Measurements from ENCODE around the gene NEAT1. TPM values are rescaled to one million over a fixed set of nuclear protein-coding genes. Genes with fewer than 3 reads are reported as not detected.

The NEAT1 gene
- total and polyA plus RNA-seq, 2 experiments from 2014 or later: 5.3 to 7.2 TPM

DNA sequence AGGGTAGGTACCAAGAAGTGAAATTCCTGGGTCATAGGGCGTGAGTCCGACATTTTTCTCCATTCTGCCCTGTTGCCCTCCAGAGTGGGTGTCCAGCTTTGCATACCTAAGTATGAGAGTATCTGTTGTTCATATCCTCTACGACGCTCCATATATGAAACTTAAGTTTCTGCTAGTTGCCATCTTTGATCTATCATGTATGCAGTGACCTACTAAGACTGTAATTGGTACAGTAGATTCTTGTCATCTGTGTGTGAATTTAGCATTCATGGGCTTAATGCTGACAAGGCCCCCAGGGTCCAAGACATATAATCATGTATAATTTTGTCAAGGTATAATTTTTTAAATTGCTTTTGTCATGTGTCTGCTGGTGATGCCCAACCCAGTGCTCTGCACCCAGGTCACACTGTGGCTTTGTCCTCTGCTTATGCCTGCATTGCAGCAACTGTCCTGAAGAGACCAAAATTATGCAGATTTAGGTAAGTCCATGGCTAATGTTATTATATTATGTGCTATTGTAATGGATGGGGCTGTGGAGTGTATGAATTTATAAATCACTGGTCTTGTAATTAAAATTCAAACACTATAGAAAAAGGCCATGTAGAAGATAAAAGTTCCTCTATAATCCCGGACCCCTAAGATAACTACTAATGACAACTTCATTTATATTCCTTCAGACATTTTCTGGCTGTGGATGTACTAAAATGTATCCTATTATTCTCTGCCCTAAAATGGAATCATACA is 12.2 kb downstream of the NEAT1 start:
- TF ChIP-seq REST (IDR thresholded peaks at IDR 0.05; ENCODE audit: unreplicated experiment): no peak
- TF ChIP-seq NANOG (IDR thresholded peaks at IDR 0.05; ENCODE audit: borderline replicate concordance): no peak
- no peak for TF ChIP-seq POLR2AphosphoS5 (IDR thresholded peaks at IDR 0.05; ENCODE audit: low read depth)
- TF ChIP-seq JUNB (IDR thresholded peaks at IDR 0.05; ENCODE audit: unreplicated experiment): no peak
- no peak for TF ChIP-seq CREB1 (CRISPR knock-in tag; IDR thresholded peaks at IDR 0.05; ENCODE audit: low read depth)
- no peak for TF ChIP-seq STAT1 (IDR thresholded peaks at IDR 0.05; ENCODE audit: unreplicated experiment)
- TF ChIP-seq, protein P1, sequence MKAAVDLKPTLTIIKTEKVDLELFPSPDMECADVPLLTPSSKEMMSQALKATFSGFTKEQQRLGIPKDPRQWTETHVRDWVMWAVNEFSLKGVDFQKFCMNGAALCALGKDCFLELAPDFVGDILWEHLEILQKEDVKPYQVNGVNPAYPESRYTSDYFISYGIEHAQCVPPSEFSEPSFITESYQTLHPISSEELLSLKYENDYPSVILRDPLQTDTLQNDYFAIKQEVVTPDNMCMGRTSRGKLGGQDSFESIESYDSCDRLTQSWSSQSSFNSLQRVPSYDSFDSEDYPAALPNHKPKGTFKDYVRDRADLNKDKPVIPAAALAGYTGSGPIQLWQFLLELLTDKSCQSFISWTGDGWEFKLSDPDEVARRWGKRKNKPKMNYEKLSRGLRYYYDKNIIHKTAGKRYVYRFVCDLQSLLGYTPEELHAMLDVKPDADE (IDR thresholded peaks at IDR 0.05): no peak
- TF ChIP-seq CTCF (conservative IDR thresholded peaks at IDR 0.05; ENCODE audit: low read depth in 2 of 2): no peak
- TF ChIP-seq EZH2phosphoT487 (IDR thresholded peaks at IDR 0.05; ENCODE audit: unreplicated experiment): no peak
- no peak for TF ChIP-seq EZH2 (IDR thresholded peaks at IDR 0.05; ENCODE audit: low read depth, unreplicated experiment)
- no peak for TF ChIP-seq ZNF331 (CRISPR knock-in tag; IDR thresholded peaks at IDR 0.05; ENCODE audit: low read depth)
- H3K79me2 ChIP-seq (replicated peaks; ENCODE audit: insufficient read depth): no peaks in the 10 kb centered on the region

More for the DNA sequence above, 12.2 kb downstream of the NEAT1 start:
- H3K9me2 ChIP-seq (ENCODE audit: insufficient read depth): no peaks in the 10 kb centered on the region
- H3K27ac ChIP-seq (ENCODE audit: low read depth): no peak overlapping the region
- no peaks in the 10 kb centered on the region; the same call in 1 of the 2 replicates for H4K20me1 ChIP-seq (replicated peaks; ENCODE audit: insufficient read depth)
- H3K4me2 ChIP-seq: no peak overlapping the region
- ATAC-seq (no peak), DNase-seq (ENCODE audit: low spot score) (no peak)
- no peaks in the 10 kb centered on the region for H3F3A ChIP-seq (replicated peaks; ENCODE audit: low read depth)
- peaks cover 7% of the 10 kb centered on the region for H3K4me1 Mint-ChIP-seq
- no peaks in the 10 kb centered on the region for H3K27me3 Mint-ChIP-seq (ENCODE audit: insufficient read depth, low read depth, poor library complexity)
- no peaks in the 10 kb centered on the region for H3K27me3 ChIP-seq (ENCODE audit: insufficient read depth)
- no peaks in the 10 kb centered on the region for H3K36me3 Mint-ChIP-seq (ENCODE audit: low read depth)
- peaks cover 6% of the 10 kb centered on the region for H3K4me1 ChIP-seq (ENCODE audit: insufficient read depth)
- no peaks in the 10 kb centered on the region for H3K9me3 Mint-ChIP-seq
- H3K27ac Mint-ChIP-seq: no peak overlapping the region
- no peak overlapping the region for H3K4me3 ChIP-seq
- H3K36me3 ChIP-seq (ENCODE audit: insufficient read depth): no peaks in the 10 kb centered on the region
- no peak overlapping the region for H3K4me3 Mint-ChIP-seq
- no peak overlapping the region for H2AFZ ChIP-seq

Data from GM23338 (cell line).